Immature natural killer cell (primary cell): ENCODE results near the gene ITGA11. TPM values are rescaled to one million over a fixed set of nuclear protein-coding genes. Genes with fewer than 3 reads are reported as not detected.

Experiments used
- DNase-seq, 3 donors: peaks; one replicate each; pipeline ENCODE4 v3.0.0; 2022; ENCODE audit warnings: mixed read lengths in 1 of 3
- H3K27ac Mint-ChIP-seq, 6 donors: one replicate each; pipeline ENCODE4 v1.8.0; 2020; ENCODE audit warnings: mixed read lengths in 6 of 6, mild to moderate bottlenecking in 5 of 6, inconsistent platforms in 4 of 6, moderate library complexity in 3 of 6
- H3K27me3 Mint-ChIP-seq, 3 donors: one replicate each; pipeline ENCODE4 v1.8.0; 2020 to 2021; ENCODE audit warnings: low read depth in 3 of 3, mild to moderate bottlenecking in 3 of 3, mixed read lengths in 3 of 3, moderate library complexity in 3 of 3, inconsistent platforms in 1 of 3
- H3K36me3 Mint-ChIP-seq, 3 donors: one replicate each; pipeline ENCODE4 v1.8.0; 2020; ENCODE audit warnings: mixed read lengths in 3 of 3, inconsistent platforms in 2 of 3, mild to moderate bottlenecking in 2 of 3
- H3K4me1 Mint-ChIP-seq, 2 donors: one replicate each; pipeline ENCODE4 v1.8.0; 2020; ENCODE audit warnings: inconsistent platforms in 2 of 2, mild to moderate bottlenecking in 2 of 2, mixed read lengths in 2 of 2, moderate library complexity in 1 of 2
- H3K4me3 Mint-ChIP-seq, 5 donors: one replicate each; pipeline ENCODE4 v1.8.0; 2020; ENCODE audit warnings: mild to moderate bottlenecking in 5 of 5, mixed read lengths in 5 of 5, inconsistent platforms in 3 of 5, moderate library complexity in 3 of 5
- H3K9me3 Mint-ChIP-seq, 6 donors: one replicate each; pipeline ENCODE4 v1.8.0; 2020; ENCODE audit warnings: mild to moderate bottlenecking in 6 of 6, mixed read lengths in 6 of 6, inconsistent platforms in 4 of 6, moderate library complexity in 3 of 6
- polyA plus RNA-seq, 3 donors: library from polyadenylated mRNA; unstranded; fragments of 300-500 nt; fragmentation: Illumina TruSeq; gene quantifications; one replicate each; pipeline ENCODE4 v1.2.3, GENCODE V29; 2021

ITGA11 gene
- polyA plus RNA-seq, 3 donors from 2014 or later, result not detected

- no peaks in the 10 kb centered on the region for H3K36me3 Mint-ChIP-seq
- no peak overlapping the region for H3K27ac Mint-ChIP-seq
- H3K27me3 Mint-ChIP-seq, result peaks cover 0 to 11% (median 4%) of the 10 kb centered on the region in 3 donors
- no peaks in the 10 kb centered on the region for H3K9me3 Mint-ChIP-seq
- no peak for DNase-seq
- H3K4me3 Mint-ChIP-seq, result no peak overlapping the region
- H3K4me1 Mint-ChIP-seq, result no peaks in the 10 kb centered on the region
Measured at GRCh38 chr15:68396068-68396467, 35.9 kb downstream of the ITGA11 start.

DNA sequence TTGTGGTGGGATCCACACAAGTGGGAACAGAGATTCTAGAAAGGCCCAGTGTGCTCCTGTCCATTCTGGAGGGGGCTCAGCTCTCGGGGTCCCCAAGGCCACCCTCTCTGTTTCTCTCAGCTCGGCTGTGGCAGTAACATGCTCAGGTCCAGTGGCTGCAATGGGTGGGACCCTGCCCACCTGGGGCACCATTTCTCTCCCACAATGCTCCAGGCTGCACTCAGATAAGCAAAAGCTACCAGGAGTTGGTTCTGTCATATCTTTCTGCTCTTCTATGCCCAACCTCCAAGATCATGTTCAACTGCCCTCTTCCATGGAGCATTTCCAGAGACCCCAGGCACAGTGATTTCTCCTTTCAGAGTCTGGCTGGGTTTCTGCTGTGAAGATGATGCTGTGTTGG is 40.8 kb downstream of the ITGA11 start:
- Mint-ChIP-seq H3K9me3 (no peaks in the 10 kb centered on the region), H3K27me3 (peaks cover 0 to 11% (median 6%) of the 10 kb centered on the region in 3 donors), H3K4me1 (no peaks in the 10 kb centered on the region), H3K36me3 (no peaks in the 10 kb centered on the region), H3K4me3 (no peak overlapping the region), H3K27ac (no peak overlapping the region)
- DNase-seq, result no peak

DNA sequence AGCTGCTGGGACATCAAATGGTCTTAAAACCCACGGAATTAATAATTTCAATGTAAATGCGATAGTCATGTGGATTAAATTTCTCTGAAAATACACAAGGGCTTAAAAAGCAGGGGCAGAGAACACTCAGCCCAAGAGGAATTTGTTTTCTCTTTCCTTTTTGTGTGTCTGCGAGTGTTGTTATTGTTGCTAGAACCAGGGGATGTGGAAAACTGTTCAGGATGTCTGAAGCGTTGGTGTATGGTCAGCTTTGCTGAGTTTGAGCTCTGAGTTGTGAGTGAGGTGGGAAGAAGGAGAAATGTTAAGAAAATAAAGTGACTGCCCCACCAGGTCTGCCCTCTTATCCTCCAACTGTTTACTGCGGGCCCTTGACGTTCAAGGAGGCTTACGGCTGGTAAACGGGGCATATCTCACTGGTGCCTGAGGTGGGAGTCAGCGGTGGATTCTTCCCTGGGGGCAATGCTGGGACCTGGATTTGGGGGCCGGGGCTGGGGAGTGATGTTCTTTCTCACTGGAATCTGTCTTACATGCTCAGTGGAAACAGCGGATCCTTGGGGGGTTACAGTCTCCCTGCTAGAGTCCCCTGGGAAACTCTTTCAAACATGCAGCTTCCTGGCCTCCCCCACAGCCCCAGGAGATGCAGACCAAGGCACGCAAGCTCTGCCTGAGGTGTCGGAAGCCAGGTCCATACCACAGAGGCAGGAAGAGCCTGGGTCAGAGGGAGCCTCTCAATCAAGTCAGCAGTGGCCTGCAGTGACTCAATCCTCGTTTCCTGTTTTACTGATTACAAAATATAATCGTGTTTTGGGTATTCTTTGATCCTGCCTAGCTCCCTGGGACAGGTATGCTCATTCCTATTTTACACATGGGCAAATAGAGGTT is 41.8 kb downstream of the ITGA11 start:
- H3K9me3 Mint-ChIP-seq, result no peaks in the 10 kb centered on the region
- no peak overlapping the region for H3K4me3 Mint-ChIP-seq
- no peaks in the 10 kb centered on the region for H3K36me3 Mint-ChIP-seq
- H3K27me3 Mint-ChIP-seq, result peaks cover 0 to 7% (median 7%) of the 10 kb centered on the region in 3 donors
- no peaks in the 10 kb centered on the region for H3K4me1 Mint-ChIP-seq
- no peak overlapping the region for H3K27ac Mint-ChIP-seq
- no peak for DNase-seq

- peaks cover 0 to 8% (median 5%) of the 10 kb centered on the region in 3 donors for H3K27me3 Mint-ChIP-seq
- no peaks in the 10 kb centered on the region for H3K9me3 Mint-ChIP-seq
- DNase-seq, result no peak
- H3K4me1 Mint-ChIP-seq, result no peaks in the 10 kb centered on the region
- H3K36me3 Mint-ChIP-seq, result no peaks in the 10 kb centered on the region
- H3K4me3 Mint-ChIP-seq, result no peak overlapping the region
- no peak overlapping the region for H3K27ac Mint-ChIP-seq
Measured at GRCh38 chr15:68389041-68389930, 42.7 kb downstream of the ITGA11 start.

DNA sequence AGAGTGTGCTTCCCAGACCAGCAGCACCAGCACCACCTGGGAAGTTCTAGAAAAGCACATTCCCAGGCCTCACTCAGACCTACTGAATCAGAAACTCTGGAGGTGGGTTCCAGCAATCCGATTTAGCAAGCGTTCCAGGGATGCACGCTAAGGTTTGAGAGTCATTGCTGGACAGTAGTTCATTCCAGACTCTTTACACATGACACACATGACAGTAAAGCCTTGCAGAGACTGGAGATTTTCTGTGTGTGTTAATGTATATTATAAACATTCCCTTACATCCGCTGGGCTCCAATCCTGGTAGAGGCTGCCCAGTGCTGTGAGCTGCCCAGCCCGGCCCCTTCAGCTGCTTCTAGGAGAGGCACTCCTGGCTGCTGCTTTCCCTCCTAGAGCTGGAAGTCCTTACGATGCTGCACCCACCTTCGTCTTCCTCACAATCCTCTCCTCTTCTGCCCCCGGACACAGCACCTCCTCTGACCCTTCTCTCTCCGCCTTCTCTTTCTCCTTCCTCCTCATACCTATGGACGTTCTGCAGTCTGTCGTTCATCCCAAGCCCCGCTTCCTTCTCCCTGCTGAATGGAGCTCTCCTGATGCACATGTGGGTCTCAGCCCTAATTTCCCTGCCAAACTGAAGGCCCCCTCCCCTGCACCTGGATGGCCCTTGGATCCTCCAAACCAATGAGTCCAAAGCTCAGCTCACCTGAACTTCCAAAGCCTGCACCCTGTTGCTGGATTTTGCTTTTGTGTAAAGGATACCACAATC is 44.4 kb downstream of the ITGA11 start:
- no peak for DNase-seq
- H3K4me3 Mint-ChIP-seq, result no peak overlapping the region
- no peaks in the 10 kb centered on the region for H3K9me3 Mint-ChIP-seq
- peaks cover 0 to 8% (median 3%) of the 10 kb centered on the region in 3 donors for H3K27me3 Mint-ChIP-seq
- H3K27ac Mint-ChIP-seq, result no peak overlapping the region
- H3K4me1 Mint-ChIP-seq, result no peaks in the 10 kb centered on the region
- H3K36me3 Mint-ChIP-seq, result no peaks in the 10 kb centered on the region

DNA sequence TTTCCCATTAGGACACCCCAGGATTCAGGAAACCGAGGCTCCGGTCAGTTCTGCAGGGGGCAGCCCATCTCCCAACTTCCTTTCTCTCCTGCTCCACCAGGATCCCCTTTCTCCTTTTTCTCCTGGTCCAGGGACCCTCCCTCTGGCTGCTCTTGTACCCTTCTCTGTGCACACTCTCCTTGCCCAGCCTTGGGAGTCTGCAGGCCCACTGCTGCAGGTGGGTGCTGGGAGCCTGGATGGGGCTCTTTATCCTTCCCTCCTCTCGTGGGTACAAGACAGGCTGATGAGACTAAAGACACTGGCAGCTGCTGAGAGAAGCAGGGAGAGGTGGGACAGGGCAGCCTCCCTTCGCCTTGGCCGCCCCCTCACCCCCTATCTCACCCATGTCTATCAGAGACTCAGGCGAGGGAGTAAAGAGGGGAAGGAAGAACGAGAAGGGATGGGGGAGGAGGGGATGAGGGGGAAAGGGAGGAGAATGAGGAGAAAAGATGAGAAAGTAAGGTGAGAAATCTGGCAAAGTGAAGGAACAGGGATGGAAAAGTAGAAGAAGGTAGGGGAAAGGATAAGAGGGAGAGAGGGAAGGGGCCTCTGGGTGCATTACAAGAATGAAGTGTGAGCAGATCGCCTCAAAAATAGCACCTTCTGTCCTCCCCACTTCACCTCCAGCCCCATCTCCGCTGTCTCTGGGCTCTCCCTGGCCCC is 45.2 kb downstream of the ITGA11 start:
- Mint-ChIP-seq H3K9me3 (no peaks in the 10 kb centered on the region), H3K36me3 (no peaks in the 10 kb centered on the region), H3K4me1 (no peaks in the 10 kb centered on the region), H3K27me3 (peaks cover 0 to 5% (median 3%) of the 10 kb centered on the region in 3 donors), H3K27ac (no peak overlapping the region), H3K4me3 (no peak overlapping the region)
- DNase-seq, result no peak

- DNase-seq, result no peak
- Mint-ChIP-seq H3K27me3 (peaks cover 0 to 5% (median 0%) of the 10 kb centered on the region in 3 donors), H3K4me3 (no peak overlapping the region), H3K9me3 (no peaks in the 10 kb centered on the region), H3K36me3 (no peaks in the 10 kb centered on the region), H3K27ac (no peak overlapping the region), H3K4me1 (no peaks in the 10 kb centered on the region)
Measured at GRCh38 chr15:68385671-68386586, 46.0 kb downstream of the ITGA11 start.

GRCh38 chr15:68385240-68385561 is 46.8 kb downstream of the ITGA11 start:
- Mint-ChIP-seq H3K9me3 (no peaks in the 10 kb centered on the region), H3K27me3 (peaks cover 0 to 5% (median 0%) of the 10 kb centered on the region in 3 donors), H3K4me3 (no peak overlapping the region), H3K36me3 (no peaks in the 10 kb centered on the region), H3K27ac (no peak overlapping the region), H3K4me1 (no peaks in the 10 kb centered on the region)
- no peak for DNase-seq

DNA sequence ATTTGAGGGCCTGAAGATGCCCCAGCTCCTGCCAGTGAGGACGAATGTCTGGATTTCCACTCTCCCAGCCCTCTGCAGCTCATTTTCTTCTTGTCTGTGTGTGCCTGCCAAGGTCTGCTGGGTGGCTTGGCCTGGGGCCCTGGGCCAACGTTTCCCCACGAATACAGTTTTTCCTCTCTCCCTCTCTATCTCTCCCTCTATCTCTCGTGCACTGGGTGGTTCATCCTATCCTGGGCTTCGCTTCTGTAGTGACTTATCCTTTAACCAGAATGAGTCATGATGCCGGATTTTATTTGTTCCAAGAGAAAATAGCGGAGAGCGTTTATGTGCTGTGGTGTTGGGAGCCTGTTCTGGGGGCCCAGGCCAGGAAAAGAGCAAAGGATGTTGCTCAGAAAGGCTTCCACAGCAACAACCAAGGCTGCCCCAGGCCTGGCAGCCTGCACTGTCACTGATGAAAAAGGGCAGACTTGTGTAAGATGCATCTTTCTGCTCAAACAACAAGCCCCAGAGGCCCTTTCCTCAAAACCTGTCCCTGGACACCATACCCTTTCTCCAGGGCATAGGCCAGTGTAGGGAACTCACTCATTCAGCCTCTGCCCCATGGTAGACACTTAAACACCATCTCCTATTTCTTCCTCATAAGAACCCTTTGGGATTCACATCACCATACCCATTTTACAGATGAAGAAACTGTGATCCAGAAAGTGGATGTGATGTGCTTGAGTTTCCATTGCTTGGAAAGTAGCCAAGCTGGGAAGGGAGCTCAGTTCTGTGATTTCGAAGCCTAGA is 47.3 kb downstream of the ITGA11 start:
- DNase-seq, result no peak
- Mint-ChIP-seq H3K27me3 (peaks cover 0 to 2% (median 0%) of the 10 kb centered on the region in 3 donors), H3K9me3 (no peaks in the 10 kb centered on the region), H3K4me1 (no peaks in the 10 kb centered on the region), H3K27ac (no peak overlapping the region), H3K36me3 (no peaks in the 10 kb centered on the region), H3K4me3 (no peak overlapping the region)

DNA sequence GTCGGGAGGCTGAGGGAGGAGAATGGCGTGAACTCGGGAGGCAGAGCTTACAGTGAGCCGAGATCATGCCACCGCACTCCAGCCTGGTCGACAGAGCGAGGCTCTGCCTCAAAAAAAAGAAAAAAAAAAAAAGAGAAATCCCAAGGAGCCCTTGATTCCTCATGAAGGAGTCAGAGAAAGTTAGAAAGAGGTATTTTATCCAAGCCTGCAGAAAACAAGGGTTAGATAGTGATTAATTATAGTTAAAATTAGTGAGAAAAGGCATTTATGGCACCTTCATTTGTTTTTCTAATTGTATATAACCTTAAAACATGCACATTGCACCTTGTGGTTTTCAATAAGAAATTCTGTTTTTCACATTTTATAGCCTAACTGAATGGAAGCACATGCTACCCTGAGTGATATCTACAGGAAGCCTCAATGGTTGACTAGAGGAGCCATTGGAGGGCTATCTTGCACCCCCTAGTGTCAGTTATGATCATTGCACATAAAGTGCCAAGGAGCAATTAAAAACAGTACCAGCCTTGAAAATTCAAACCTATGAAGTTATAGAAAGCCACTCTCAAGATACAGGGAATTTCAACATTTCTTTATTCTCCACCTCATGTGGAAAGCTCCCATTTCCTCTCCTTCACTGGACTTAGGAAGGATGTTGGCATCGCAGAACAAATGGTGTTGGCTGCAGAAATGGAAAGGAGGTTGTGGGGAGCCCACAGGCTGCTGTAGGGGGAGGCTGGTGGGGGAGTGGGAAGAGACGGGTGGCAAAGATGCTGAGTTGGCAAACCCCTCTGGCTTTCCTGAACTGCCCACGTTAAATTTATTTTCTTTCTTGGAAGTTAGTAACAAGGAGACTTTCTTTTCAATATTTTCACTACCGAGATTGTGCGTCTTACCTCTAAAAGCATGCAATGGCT is 48.5 kb downstream of the ITGA11 start:
- Mint-ChIP-seq H3K36me3 (no peaks in the 10 kb centered on the region), H3K27me3 (peaks cover 0 to 2% (median 0%) of the 10 kb centered on the region in 3 donors), H3K9me3 (no peaks in the 10 kb centered on the region), H3K4me1 (no peaks in the 10 kb centered on the region), H3K27ac (no peak overlapping the region), H3K4me3 (no peak overlapping the region)
- peak; percentile 32 to 43 (median 38) for DNase-seq

DNA sequence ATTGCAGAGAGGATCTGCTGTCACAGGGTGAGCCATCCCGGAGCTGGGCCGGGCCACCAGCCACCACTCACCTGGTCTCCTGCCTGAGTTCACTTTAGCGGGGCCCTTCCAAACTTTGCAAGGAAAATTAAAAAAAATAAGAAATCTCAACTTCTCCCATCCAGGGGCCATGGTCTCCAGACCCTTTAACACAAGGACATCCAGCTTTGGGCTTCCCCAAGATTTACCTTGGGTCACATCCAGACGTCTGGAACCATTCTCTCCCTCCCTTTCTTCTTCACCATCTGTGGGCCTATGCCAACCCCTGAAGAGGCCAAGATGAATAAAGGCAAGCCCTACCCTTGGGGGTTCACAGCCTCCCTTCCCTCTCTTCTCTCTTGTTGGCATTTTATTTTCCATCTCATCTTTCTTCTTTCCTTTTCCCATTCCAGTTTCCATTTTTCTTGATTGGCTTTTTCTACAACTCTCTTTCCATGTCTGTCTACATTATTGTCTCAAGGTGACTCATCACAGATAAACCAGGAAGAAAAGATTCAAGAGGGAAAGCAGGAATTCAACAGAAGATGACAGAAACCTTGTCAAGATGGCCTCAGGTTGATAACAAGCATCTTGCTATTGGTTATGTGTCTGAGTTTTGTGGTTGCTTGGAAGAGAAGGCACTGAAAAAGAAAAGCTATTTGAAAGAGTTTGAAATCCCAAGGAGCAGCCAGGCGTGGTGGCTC is 49.5 kb downstream of the ITGA11 start:
- H3K36me3 Mint-ChIP-seq, result no peaks in the 10 kb centered on the region
- peaks cover 0 to 2% (median 0%) of the 10 kb centered on the region in 3 donors for H3K27me3 Mint-ChIP-seq
- no peaks in the 10 kb centered on the region for H3K4me1 Mint-ChIP-seq
- no peak for DNase-seq
- H3K4me3 Mint-ChIP-seq, result no peak overlapping the region
- no peaks in the 10 kb centered on the region for H3K9me3 Mint-ChIP-seq
- H3K27ac Mint-ChIP-seq, result no peak overlapping the region
